NCI-H345 treated with DMSO at 0.1 percent for 48 hours (cell line): ENCODE results near the gene HOXA9.

Experiments used
- DNase-seq: peaks from one replicate; lab custom pipeline; 2025; ENCODE audit not compliant: unreplicated experiment; lab: John Stamatoyannopoulos, UW

The HOXA9 gene

GRCh38 chr7:27129729-27130539, 35.4 kb downstream of the HOXA9 start:
- DNase-seq: no peak

GRCh38 chr7:27128776-27129728, 36.3 kb downstream of the HOXA9 start:
- no peak for DNase-seq

- DNase-seq: no peak
These were observed 37.3 kb downstream of the HOXA9 start for GRCh38 chr7:27128034-27128433.

- no peak for DNase-seq
These were observed 38.6 kb downstream of the HOXA9 start for GRCh38 chr7:27126596-27127327.

GRCh38 chr7:27125986-27126394, 39.3 kb downstream of the HOXA9 start:
- no peak for DNase-seq

GRCh38 chr7:27124902-27125689, 40.2 kb downstream of the HOXA9 start:
- no peak for DNase-seq

- no peak for DNase-seq
These were observed 41.0 kb downstream of the HOXA9 start for GRCh38 chr7:27124096-27124901.

- no peak for DNase-seq
These were observed 41.8 kb downstream of the HOXA9 start for GRCh38 chr7:27123477-27124053.

GRCh38 chr7:27123007-27123476, 42.3 kb downstream of the HOXA9 start:
- DNase-seq: no peak

- DNase-seq: no peak
These were observed 43.0 kb downstream of the HOXA9 start for GRCh38 chr7:27122077-27122910.

GRCh38 chr7:27121684-27122076, 43.7 kb downstream of the HOXA9 start:
- no peak for DNase-seq

- DNase-seq: no peak
These were observed 45.9 kb downstream of the HOXA9 start for GRCh38 chr7:27119412-27119911.

- no peak for DNase-seq
These were observed 46.8 kb downstream of the HOXA9 start for GRCh38 chr7:27118580-27118979.

GRCh38 chr7:27117887-27118491, 47.3 kb downstream of the HOXA9 start:
- no peak for DNase-seq

GRCh38 chr7:27116962-27117886, 48.1 kb downstream of the HOXA9 start:
- DNase-seq: no peak
